HG03469 (cell line): ENCODE results near the gene RPL12.

Experiments used
- ATAC-seq: cut with Tn5 transposase; IDR thresholded peaks from one replicate; pipeline ENCODE4 v1.9.1; 2021; ENCODE audit warnings: mild to moderate bottlenecking, moderate library complexity, moderate number of reproducible peaks; ENCODE audit not compliant: unreplicated experiment

RPL12 gene

DNA sequence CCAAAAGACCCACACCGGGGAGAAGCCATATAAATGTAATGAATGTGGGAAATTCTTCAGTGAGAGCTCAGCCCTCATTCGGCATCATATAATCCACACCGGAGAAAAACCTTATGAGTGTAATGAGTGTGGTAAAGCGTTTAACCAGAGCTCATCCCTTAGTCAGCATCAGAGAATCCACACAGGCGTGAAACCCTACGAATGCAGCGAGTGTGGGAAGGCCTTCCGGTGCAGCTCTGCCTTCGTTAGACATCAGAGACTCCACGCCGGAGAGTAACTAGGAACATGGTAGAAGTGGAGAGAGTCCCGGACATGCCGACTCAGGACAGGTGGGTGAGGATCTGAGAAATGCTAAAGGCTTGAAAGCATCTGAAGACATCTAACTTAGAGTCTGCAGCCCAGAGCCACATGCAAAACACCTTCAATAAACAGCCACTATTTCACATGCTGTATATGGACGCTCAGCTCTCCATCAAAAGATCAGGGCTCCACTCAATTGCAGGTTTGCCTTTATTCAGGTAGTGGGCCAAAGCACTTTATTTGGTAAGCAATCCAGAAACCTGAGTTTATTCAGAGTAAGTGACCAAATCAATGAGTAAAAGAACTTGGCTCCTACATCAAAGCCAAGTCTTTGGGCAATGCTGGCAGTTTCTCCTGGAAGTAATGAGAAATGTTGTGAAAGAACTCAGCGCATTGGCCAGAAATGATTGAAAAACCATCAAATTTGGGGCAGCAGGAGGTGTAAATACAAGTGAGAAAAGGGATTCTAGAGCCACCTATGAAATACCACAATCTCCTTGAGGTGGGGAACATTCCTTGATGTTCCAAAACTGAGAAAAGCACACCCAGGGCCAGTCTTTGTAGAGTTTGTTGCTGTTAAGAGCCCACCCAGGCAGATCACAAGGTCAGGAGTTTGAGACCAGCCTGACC, 6.0 kb downstream of the RPL12 start:
- no peak for ATAC-seq

DNA sequence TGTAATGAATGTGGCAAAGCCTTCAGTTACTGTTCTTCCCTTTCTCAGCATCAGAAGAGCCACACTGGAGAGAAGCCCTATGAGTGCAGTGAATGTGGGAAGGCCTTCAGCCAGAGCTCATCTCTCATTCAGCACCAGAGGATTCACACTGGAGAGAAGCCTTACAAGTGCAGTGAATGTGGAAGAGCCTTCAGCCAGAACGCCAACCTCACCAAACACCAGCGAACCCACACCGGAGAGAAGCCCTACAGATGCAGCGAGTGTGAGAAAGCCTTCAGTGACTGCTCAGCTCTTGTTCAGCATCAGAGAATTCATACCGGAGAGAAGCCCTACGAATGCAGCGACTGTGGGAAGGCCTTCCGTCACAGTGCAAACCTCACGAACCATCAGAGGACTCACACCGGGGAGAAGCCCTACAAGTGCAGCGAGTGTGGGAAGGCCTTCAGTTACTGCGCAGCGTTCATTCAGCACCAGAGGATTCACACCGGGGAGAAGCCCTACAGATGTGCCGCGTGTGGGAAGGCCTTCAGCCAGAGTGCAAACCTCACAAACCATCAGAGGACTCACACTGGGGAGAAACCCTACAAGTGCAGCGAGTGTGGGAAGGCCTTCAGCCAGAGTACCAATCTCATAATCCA, 6.8 kb downstream of the RPL12 start:
- ATAC-seq = no peak

GRCh38 chr9:127438394-127438793, 12.8 kb downstream of the RPL12 start:
- ATAC-seq = no peak

- no peak for ATAC-seq
Measured at GRCh38 chr9:127437497-127438264, 13.5 kb downstream of the RPL12 start.

- ATAC-seq = no peak
Measured at GRCh38 chr9:127430415-127430814, 20.8 kb downstream of the RPL12 start.

GRCh38 chr9:127428348-127428747, 22.9 kb downstream of the RPL12 start:
- no peak for ATAC-seq

GRCh38 chr9:127426756-127427155, 24.4 kb downstream of the RPL12 start:
- ATAC-seq = no peak

DNA sequence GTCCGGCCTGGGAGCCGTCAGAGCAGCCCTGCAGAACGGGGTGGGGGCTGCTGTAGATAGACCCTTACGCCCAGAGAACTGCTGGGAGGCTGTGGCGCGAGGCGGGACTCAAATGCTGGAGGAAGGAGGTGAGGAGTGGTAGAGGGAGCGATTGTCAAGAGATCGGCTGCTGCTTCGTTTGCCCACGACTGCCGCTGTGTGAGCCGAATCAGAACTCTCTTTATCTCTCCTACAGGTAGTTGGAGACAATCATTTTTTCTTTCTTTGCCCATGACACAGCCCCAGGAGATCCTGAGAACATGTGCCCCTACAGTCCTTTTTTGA, 26.6 kb downstream of the RPL12 start:
- ATAC-seq = no peak

DNA sequence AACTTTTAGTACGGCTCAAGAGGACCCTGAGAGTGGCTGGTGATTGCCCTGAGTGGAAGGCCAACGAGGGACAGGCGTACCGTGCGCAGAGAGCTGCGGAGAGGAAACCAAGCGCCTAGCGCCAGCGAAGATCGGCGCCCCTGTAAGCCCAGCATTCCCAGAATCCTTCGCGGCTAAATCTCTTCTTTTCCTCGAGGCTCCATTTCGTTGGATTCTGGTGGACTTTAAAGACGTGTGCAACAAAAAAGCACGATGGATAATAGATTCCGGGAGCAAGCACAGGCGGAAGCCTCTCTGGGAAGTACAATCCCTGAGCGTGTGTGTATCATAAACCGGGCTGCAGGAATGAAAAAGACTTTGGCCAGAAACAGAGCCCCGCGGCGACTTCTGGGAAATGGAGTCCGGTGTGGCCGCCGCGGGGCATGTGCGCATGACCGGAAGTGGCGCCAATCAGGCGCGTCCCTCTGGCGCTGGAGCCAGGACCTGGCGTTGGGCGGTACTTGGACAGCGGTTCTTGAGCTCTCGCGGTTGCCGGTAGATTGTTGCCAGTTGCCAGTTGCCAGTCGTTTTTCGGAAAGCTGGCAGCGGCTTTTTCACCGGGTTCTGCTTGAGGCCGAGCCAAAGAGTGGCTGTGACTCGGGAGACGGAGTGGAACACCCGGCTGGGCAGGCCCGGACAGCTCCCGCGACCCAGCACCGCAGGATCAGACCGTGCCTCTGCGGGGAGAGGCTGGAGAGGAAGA, 27.1 kb downstream of the RPL12 start, which contains the start of gene ZNF79:
ZNF79 (plus strand) TSS at position 449 of the 742 bp plus-strand sequence. CDS start 406 bp downstream, outside the sequence.
- ATAC-seq = peak; percentile 39

GRCh38 chr9:127423476-127423933, 27.7 kb downstream of the RPL12 start:
- ATAC-seq = no peak

- ATAC-seq = no peak
Measured at GRCh38 chr9:127422787-127423186, 28.4 kb downstream of the RPL12 start.

- no peak for ATAC-seq
Measured at GRCh38 chr9:127422133-127422782, 28.9 kb downstream of the RPL12 start.

DNA sequence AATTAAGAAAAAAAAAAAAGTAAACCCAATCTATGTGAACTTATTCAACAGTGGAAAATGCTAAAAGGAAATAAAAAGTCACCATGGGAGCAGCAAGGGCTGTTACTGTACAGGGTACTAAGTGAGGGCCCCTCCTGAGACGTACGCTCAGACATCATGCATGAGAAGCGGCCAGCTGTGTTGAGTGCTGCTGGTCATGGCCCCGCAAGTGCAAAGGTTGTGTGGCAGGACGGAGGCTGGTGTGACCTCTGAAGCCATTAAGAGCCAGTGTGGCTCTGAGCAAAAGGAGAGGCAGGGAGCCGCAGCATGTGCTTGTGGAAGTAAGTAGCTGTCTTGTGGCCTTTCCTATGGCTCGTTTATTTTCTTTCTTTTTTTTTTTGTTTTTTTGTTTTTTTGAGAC, 30.1 kb downstream of the RPL12 start:
- ATAC-seq = no peak

- ATAC-seq = no peak
Measured at GRCh38 chr9:127419348-127419747, 31.9 kb downstream of the RPL12 start.

GRCh38 chr9:127418037-127418471, 33.2 kb downstream of the RPL12 start:
- ATAC-seq = no peak

GRCh38 chr9:127417131-127418036, 33.8 kb downstream of the RPL12 start:
- ATAC-seq = no peak

- ATAC-seq = no peak
Measured at GRCh38 chr9:127415657-127416056, 35.5 kb downstream of the RPL12 start.

- no peak for ATAC-seq
Measured at GRCh38 chr9:127415141-127415540, 36.1 kb downstream of the RPL12 start.

DNA sequence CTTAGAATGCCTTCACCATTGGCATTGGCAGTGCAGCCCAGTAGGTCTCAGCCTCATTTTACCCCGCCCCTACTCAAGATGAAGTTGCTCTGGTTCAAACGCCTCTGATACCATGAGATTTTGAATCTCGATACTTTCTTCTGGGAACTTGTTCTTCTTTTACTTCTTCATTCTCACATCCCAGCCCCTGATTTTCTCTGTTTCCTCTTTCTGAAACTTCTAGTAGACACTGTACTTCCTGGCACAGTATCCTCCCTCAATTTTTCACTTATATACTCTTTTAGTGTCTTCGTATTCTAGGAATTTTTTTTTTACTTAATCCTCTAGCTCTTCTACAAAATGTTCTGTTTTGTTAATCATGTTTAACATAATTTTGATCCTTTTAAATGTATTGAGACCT, 40.1 kb downstream of the RPL12 start:
- ATAC-seq = no peak
